Neuronal stem cell (in vitro differentiated cells): ENCODE measurements around the gene PTPN4.

Source experiments
- DNase-seq: peaks from one replicate; pipeline ENCODE4 v3.0.0-alpha.2; 2013; ENCODE audit warnings: low spot score
- H2AFZ ChIP-seq: one replicate; pipeline ENCODE4 v1.6.1; 2013; ENCODE audit warnings: mild to moderate bottlenecking, low read length, inconsistent platforms
- H2AK5ac ChIP-seq: 2 replicates; pipeline ENCODE4 v1.6.1; 2013; ENCODE audit warnings: low read depth, mild to moderate bottlenecking, inconsistent platforms, low read length, moderate library complexity, mixed read lengths
- H2BK120ac ChIP-seq: 2 replicates; pipeline ENCODE4 v1.6.1; 2013; ENCODE audit warnings: low read depth, mild to moderate bottlenecking, inconsistent platforms, low read length, moderate library complexity, mixed read lengths
- H2BK12ac ChIP-seq: one replicate; pipeline ENCODE4 v1.6.1; 2013; ENCODE audit warnings: low read length, inconsistent platforms
- H2BK15ac ChIP-seq: 2 replicates; pipeline ENCODE4 v1.6.1; 2013; ENCODE audit warnings: mild to moderate bottlenecking, low read length, inconsistent platforms, mixed read lengths
- H2BK5ac ChIP-seq: one replicate; pipeline ENCODE4 v1.6.1; 2013; ENCODE audit warnings: inconsistent platforms, mild to moderate bottlenecking, low read length, moderate library complexity
- H3K14ac ChIP-seq: one replicate; pipeline ENCODE4 v1.6.1; 2013; ENCODE audit warnings: low read length, inconsistent platforms
- H3K18ac ChIP-seq: 2 replicates; pipeline ENCODE4 v1.6.1; 2013; ENCODE audit warnings: low read length, inconsistent platforms
- H3K23ac ChIP-seq: 2 replicates; pipeline ENCODE4 v1.6.1; 2013; ENCODE audit warnings: low read depth, mild to moderate bottlenecking, mixed read lengths, low read length, inconsistent platforms; ENCODE audit not compliant: poor library complexity
- H3K27ac ChIP-seq: replicated peaks from 3 replicates; pipeline ENCODE4 v1.5.1; 2013; ENCODE audit warnings: low read length, inconsistent platforms
- H3K27me3 ChIP-seq, 3 experiments: 2 replicates each; pipeline ENCODE4 v1.6.1; 2013; ENCODE audit warnings: low read length in 3 of 3, mild to moderate bottlenecking in 2 of 3, inconsistent platforms in 1 of 3, low read depth in 1 of 3, mixed read lengths in 1 of 3, moderate library complexity in 1 of 3; ENCODE audit not compliant: control insufficient read depth in 3 of 3, insufficient read depth in 3 of 3
- H3K36me3 ChIP-seq, 2 donors: replicated peaks in 1 of 2; 2 replicates each; pipeline ENCODE4 v1.6.1; 2013; ENCODE audit warnings: low read length in 2 of 2; ENCODE audit not compliant: control insufficient read depth in 2 of 2, insufficient read depth in 2 of 2
- H3K4ac ChIP-seq: 2 replicates; pipeline ENCODE4 v1.6.1; 2013; ENCODE audit warnings: inconsistent platforms, mild to moderate bottlenecking, low read length, moderate library complexity
- H3K4me1 ChIP-seq, 2 donors: 1 replicate in 1 of 2; 2 replicates in 1 of 2; pipeline ENCODE4 v1.6.1; 2013; ENCODE audit warnings: low read length in 2 of 2, low read depth in 1 of 2; ENCODE audit not compliant: control insufficient read depth in 2 of 2, insufficient read depth in 1 of 2
- H3K4me2 ChIP-seq: one replicate; pipeline ENCODE4 v1.6.1; 2013; ENCODE audit warnings: mild to moderate bottlenecking, low read length, inconsistent platforms; ENCODE audit not compliant: insufficient read depth, poor library complexity, severe bottlenecking
- H3K4me3 ChIP-seq, 2 donors: 2 replicates each; pipeline ENCODE4 v1.5.1; 2013; ENCODE audit warnings: low read length in 2 of 2, mild to moderate bottlenecking in 2 of 2, inconsistent platforms in 1 of 2, moderate library complexity in 1 of 2
- H3K79me1 ChIP-seq: one replicate; pipeline ENCODE4 v1.6.1; 2013; ENCODE audit warnings: low read depth, mild to moderate bottlenecking, inconsistent platforms, low read length, moderate library complexity
- H3K9ac ChIP-seq: one replicate; pipeline ENCODE4 v1.6.1; 2013; ENCODE audit warnings: mild to moderate bottlenecking, low read depth, low read length, inconsistent platforms; ENCODE audit not compliant: poor library complexity
- H3K9me3 ChIP-seq, 2 donors: replicated peaks in 1 of 2; 2 replicates each; pipeline versions ENCODE3 to v1.6.1; 2013; ENCODE audit warnings: low read length in 2 of 2, mild to moderate bottlenecking in 2 of 2, inconsistent platforms in 1 of 2, low read depth in 1 of 2, mixed read lengths in 1 of 2, moderate library complexity in 1 of 2; ENCODE audit not compliant: control insufficient read depth in 2 of 2, insufficient read depth in 1 of 2
- H4K8ac ChIP-seq: one replicate; pipeline ENCODE4 v1.6.1; 2013; ENCODE audit warnings: low read depth, mild to moderate bottlenecking, inconsistent platforms, low read length, moderate library complexity
- H4K91ac ChIP-seq: one replicate; pipeline ENCODE4 v1.6.1; 2013; ENCODE audit warnings: low read length, low read depth, mild to moderate bottlenecking, inconsistent platforms; ENCODE audit not compliant: poor library complexity
- WGBS, 2 donors: extraction: QIAGEN DNeasy Blood & Tissue Kit; methylation state at CpG; one replicate each; pipeline ENCODE4 v1.1.7; 2013; ENCODE audit warnings: missing lambda C conversion rate in 2 of 2, mixed read lengths in 1 of 2; ENCODE audit not compliant: insufficient read length in 2 of 2, insufficient replicate concordance in 1 of 2; ENCODE audit errors: extremely low coverage in 2 of 2; 5-methylcytosine and 5-hydroxymethylcytosine counted together

PTPN4 gene

DNA sequence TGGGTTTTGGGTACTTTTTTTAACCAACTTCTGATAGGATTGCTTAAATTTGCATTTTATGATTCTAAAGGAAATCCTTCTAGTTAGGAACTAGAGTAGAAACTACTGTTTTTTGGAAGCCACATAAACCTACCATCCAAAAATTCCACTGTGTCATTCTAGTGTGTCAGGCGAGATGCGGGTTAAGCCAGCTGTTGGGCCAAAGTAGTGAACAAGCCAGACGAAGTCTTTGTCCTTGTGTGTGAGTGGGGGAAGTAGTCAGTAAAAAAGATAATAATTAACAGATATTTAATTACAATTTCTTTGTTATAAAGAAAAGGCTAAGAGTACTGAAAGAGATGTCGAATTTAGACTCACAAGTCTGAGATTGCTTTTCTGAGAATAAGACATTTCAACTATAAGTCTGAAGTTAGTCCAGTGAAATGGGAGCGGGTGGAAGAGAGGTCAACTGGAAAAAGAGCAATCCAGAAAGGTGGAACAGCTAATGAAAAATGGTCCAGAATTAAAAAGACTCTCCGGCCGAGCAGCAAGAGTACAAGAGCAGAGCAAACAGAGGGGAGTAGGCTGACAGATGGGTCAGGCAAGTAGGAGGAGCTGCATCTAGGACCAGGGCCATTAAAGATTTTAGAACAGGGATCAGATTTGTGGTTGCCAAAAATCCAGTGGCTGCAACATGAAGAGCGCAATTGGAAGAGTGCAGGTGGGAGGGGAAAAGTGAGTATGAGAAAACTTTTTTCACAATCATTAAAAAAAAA, 254.7 kb downstream of the PTPN4 start:
- Histone ChIP-seq H3K23ac (no peak overlapping the region), H3K27ac (no peak overlapping the region), H3K27me3 (no peaks in the 10 kb centered on the region), H3K4me3 (peak overlapping the region in 1 of 2 donors; percentile 92), H2BK15ac (no peak overlapping the region), H3K9me3 (peaks cover 0 to 6% of the 10 kb centered on the region in 2 donors), H2AFZ (no peak overlapping the region), H3K36me3 (peaks cover 2 to 8% of the 10 kb centered on the region in 2 donors), H3K4ac (no peak overlapping the region), H3K79me1 (peaks cover 2% of the 10 kb centered on the region), H2BK120ac (no peak overlapping the region), H3K18ac (no peak overlapping the region), H3K14ac (no peak overlapping the region), H3K9ac (no peak overlapping the region), H4K91ac (no peak overlapping the region), H3K4me2 (no peak overlapping the region), H2BK5ac (no peak overlapping the region), H3K4me1 (peaks cover 5% of the 10 kb centered on the region in 2 donors), H2BK12ac (no peak overlapping the region), H2AK5ac (no peak overlapping the region), H4K8ac (no peak overlapping the region)
- no CpG with 5 or more reads among the region's 8 CpGs for WGBS, 2 donors
- no peak for DNase-seq

DNA sequence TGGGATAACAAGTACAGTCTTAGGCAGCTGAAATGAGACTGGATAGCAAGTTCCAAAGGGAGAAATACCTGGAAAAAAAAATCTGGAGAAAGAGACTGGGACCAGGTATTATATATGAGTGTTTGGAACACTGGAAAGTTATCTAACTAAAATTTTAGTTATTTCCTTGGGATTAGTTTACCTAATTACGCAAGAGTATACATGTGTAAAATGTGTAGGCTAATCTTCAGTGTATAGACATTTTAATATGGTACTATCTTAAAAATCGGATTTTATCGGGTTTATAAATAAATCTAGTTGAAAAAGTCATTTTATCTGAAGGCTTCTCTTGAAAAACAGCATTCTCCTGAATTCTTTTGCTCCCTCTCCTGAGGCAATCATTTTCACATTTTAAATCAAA, 257.1 kb downstream of the PTPN4 start:
- H3K27me3 ChIP-seq: no peaks in the 10 kb centered on the region
- no peak overlapping the region for H2AK5ac ChIP-seq
- H3K9me3 ChIP-seq: peaks cover 0 to 6% of the 10 kb centered on the region in 2 donors
- H2BK5ac ChIP-seq: no peak overlapping the region
- no peak overlapping the region for H3K4me3 ChIP-seq
- H3K79me1 ChIP-seq: peaks cover 2% of the 10 kb centered on the region
- H3K27ac ChIP-seq: no peak overlapping the region
- no peak overlapping the region for H4K91ac ChIP-seq
- no CpG with 5 or more reads among the region's 3 CpGs for WGBS, 2 donors
- H3K4me1 ChIP-seq: peaks cover 5% of the 10 kb centered on the region in 2 donors
- no peak overlapping the region for H3K23ac ChIP-seq
- no peak overlapping the region for H2BK12ac ChIP-seq
- no peak overlapping the region for H2BK120ac ChIP-seq
- no peak overlapping the region for H3K9ac ChIP-seq
- H3K4me2 ChIP-seq: no peak overlapping the region
- H4K8ac ChIP-seq: no peak overlapping the region
- H3K4ac ChIP-seq: no peak overlapping the region
- H3K36me3 ChIP-seq: peaks cover 2 to 17% of the 10 kb centered on the region in 2 donors
- H3K18ac ChIP-seq: no peak overlapping the region
- H2AFZ ChIP-seq: no peak overlapping the region
- H2BK15ac ChIP-seq: no peak overlapping the region
- no peak for DNase-seq
- no peak overlapping the region for H3K14ac ChIP-seq

DNA sequence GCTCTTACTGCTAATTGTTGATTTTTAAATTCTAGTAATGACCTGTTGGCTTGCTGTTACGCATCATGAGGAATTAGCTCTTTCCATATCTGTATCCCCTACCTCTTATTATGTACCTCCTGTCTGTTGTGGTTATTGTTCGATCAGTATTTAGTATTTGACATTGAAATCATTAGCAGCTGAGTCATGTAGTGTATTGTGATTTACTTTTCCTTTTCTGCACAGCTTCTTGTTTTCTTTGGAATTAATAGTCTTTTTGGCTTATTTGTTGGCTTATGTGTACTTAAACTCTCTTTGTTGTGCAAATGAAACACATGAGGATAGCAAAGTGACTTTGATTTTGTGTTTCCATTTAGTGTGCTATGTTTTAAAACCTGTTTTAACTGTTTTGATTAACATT, 257.5 kb downstream of the PTPN4 start:
- H3K36me3 ChIP-seq: peaks cover 2 to 17% of the 10 kb centered on the region in 2 donors
- no peak overlapping the region for H3K4ac ChIP-seq
- no peak overlapping the region for H3K4me3 ChIP-seq
- H2BK120ac ChIP-seq: no peak overlapping the region
- DNase-seq: no peak
- no peak overlapping the region for H4K91ac ChIP-seq
- H3K23ac ChIP-seq: no peak overlapping the region
- no peak overlapping the region for H2AK5ac ChIP-seq
- peaks cover 0 to 6% of the 10 kb centered on the region in 2 donors for H3K9me3 ChIP-seq
- peaks cover 5% of the 10 kb centered on the region in 2 donors for H3K4me1 ChIP-seq
- no peak overlapping the region for H4K8ac ChIP-seq
- H2BK15ac ChIP-seq: no peak overlapping the region
- no peak overlapping the region for H2AFZ ChIP-seq
- no peak overlapping the region for H3K9ac ChIP-seq
- no peak overlapping the region for H3K14ac ChIP-seq
- H2BK5ac ChIP-seq: no peak overlapping the region
- H3K79me1 ChIP-seq: peaks cover 2% of the 10 kb centered on the region
- WGBS, 2 donors: no CpG with 5 or more reads among the region's 2 CpGs
- H3K27ac ChIP-seq: no peak overlapping the region
- no peaks in the 10 kb centered on the region for H3K27me3 ChIP-seq
- no peak overlapping the region for H2BK12ac ChIP-seq
- H3K4me2 ChIP-seq: no peak overlapping the region
- no peak overlapping the region for H3K18ac ChIP-seq

GRCh38 chr2:120018549-120018948, 258.8 kb downstream of the PTPN4 start:
- H2BK12ac ChIP-seq: no peak overlapping the region
- no peak overlapping the region for H3K27ac ChIP-seq
- no peak overlapping the region for H2BK5ac ChIP-seq
- WGBS, 2 donors: no CpG with 5 or more reads among the region's 4 CpGs
- peaks cover 0 to 6% of the 10 kb centered on the region in 2 donors for H3K9me3 ChIP-seq
- H2AFZ ChIP-seq: no peak overlapping the region
- H2BK15ac ChIP-seq: no peak overlapping the region
- H3K4ac ChIP-seq: no peak overlapping the region
- H3K4me1 ChIP-seq: peaks cover 4 to 5% of the 10 kb centered on the region in 2 donors
- no peak overlapping the region for H3K9ac ChIP-seq
- H3K23ac ChIP-seq: no peak overlapping the region
- H3K18ac ChIP-seq: no peak overlapping the region
- H3K4me3 ChIP-seq: no peak overlapping the region
- H4K91ac ChIP-seq: no peak overlapping the region
- peaks cover 2% of the 10 kb centered on the region for H3K79me1 ChIP-seq
- peaks cover 2 to 17% of the 10 kb centered on the region in 2 donors for H3K36me3 ChIP-seq
- H4K8ac ChIP-seq: no peak overlapping the region
- no peak overlapping the region for H2BK120ac ChIP-seq
- H3K14ac ChIP-seq: no peak overlapping the region
- no peak overlapping the region for H3K4me2 ChIP-seq
- H3K27me3 ChIP-seq: no peaks in the 10 kb centered on the region
- no peak for DNase-seq
- no peak overlapping the region for H2AK5ac ChIP-seq
